Gastrocnemius medialis (tissue), 4 donors: Measurements from ENCODE around the gene MINDY1. TPM values are rescaled to one million over a fixed set of nuclear protein-coding genes. Genes with fewer than 3 reads are reported as not detected.

Experiments used
- ATAC-seq, 2 donors: fragments of 150-250 bp; one replicate each; pipeline ENCODE4 v1.9.1; 2016
- DNase-seq, 2 donors: peaks; one replicate each; pipeline ENCODE4 v3.0.0-alpha.2; 2019
- H3K27ac ChIP-seq, 4 donors: fragments of 200-600 bp; sonication (generic); 1 replicate in 1 of 4; 2 replicates in 3 of 4; pipeline ENCODE4 v1.5.1; 2016 to 2018; ENCODE audit warnings: mild to moderate bottlenecking in 2 of 4, moderate library complexity in 1 of 4
- H3K27me3 ChIP-seq, 3 donors: fragments of 200-600 bp; sonication (generic) in 2 of 3; 1 replicate in 1 of 3; 2 replicates in 2 of 3; pipeline versions ENCODE4 v1.5.1 to v1.6.0; 2016 to 2019; ENCODE audit warnings: mild to moderate bottlenecking in 1 of 3, moderate library complexity in 1 of 3
- H3K36me3 ChIP-seq, 2 donors: fragments of 200-600 bp; sonication (generic) in 1 of 2; one replicate each; pipeline ENCODE4 v1.5.1; 2017 to 2018
- H3K4me1 ChIP-seq, 2 donors: fragments of 200-600 bp; sonication (generic) in 1 of 2; one replicate each; pipeline ENCODE4 v1.5.1; 2016 to 2017; ENCODE audit warnings: mild to moderate bottlenecking in 2 of 2
- H3K4me3 ChIP-seq, 4 donors: fragments of 200-600 bp; sonication (generic) in 3 of 4; 1 replicate in 1 of 4; 2 replicates in 3 of 4; pipeline ENCODE4 v1.5.1; 2016 to 2019; ENCODE audit warnings: mild to moderate bottlenecking in 2 of 4
- H3K9me3 ChIP-seq, 3 donors: fragments of 200-600 bp; sonication (generic) in 2 of 3; 1 replicate in 1 of 3; 2 replicates in 2 of 3; pipeline ENCODE4 v1.5.1; 2016 to 2019
- POLR2A ChIP-seq, 2 donors: fragments of 450-650 bp; IDR thresholded peaks; one replicate each; pipeline ENCODE4 v1.6.1; 2017; ENCODE audit warnings: antibody characterized with exemption in 2 of 2, mild to moderate bottlenecking in 2 of 2, moderate library complexity in 2 of 2
- in situ Hi-C, 4 donors: fragments of 200-750 bp; cut with MboI; loops; one replicate each; pipeline versions ENCODE4 v1.15.0 to v1.8.0; 2017; ENCODE audit warnings: low sequenced_read_pairs in 4 of 4
- intact Hi-C: fragments of 100-400 bp; cut with DNase I; formaldehyde crosslinking; loops from one replicate; pipeline ENCODE4 v1.15.1; 2023; ENCODE audit warnings: low total_unique reads
- total RNA-seq, 4 donors: library from RNA; depleted of rRNA; stranded (reverse); fragments of >200 nt; gene quantifications; one replicate each; pipeline versions ENCODE4 v1.1.0 to v1.2.3, GENCODE V29; 2016
- TF ChIP-seq, protein P1 (sequence below), 5 experiments: fragments of 450-650 bp in 3 of 5; fragments of 200-600 bp in 2 of 5; sonication (generic) in 2 of 5; IDR thresholded peaks in 4 of 5; conservative IDR thresholded peaks in 1 of 5; 1 replicate in 4 of 5; 2 replicates in 1 of 5; pipeline ENCODE4 v1.5.1; 2016 to 2019; ENCODE audit warnings: antibody characterized with exemption in 5 of 5, mild to moderate bottlenecking in 3 of 5, moderate library complexity in 3 of 5

The MINDY1 gene
- total RNA-seq, 4 donors from 2014 or later: 13.4 to 22.8 (median 19.7) TPM

DNA sequence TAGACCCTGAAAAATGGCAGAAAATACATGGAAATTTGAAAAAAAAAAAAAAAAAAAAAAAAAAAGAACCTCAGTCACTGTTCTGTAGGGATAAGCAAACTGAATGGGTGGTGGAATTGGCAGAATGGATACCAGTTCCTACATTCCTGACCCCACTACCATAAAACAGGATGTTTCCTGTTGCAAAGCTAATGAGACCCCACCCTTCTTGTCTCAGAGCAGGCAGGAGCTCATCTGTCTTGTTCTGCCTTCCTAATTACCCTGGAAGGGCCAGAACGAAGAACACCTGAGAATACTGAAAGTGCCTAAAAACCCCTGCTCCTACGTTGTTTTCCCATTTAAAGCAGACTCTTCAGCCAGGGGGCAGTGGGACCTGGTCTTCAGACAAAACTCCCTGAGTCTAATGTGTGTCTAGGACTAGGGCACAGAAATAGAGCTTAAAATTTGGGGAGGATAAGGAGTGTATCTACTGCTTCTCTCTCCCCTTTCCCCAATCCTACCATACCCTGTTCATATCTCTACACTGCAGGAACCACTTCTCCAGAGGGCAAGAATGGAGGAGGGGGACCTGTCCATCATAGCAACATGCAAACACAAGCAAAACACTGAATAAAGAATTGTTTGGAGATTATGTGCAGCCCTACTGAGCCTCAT is 44.8 kb upstream of the MINDY1 start:
- in situ Hi-C loops (no loop called here), intact Hi-C loops (no loop called here)
- TF ChIP-seq, protein P1, sequence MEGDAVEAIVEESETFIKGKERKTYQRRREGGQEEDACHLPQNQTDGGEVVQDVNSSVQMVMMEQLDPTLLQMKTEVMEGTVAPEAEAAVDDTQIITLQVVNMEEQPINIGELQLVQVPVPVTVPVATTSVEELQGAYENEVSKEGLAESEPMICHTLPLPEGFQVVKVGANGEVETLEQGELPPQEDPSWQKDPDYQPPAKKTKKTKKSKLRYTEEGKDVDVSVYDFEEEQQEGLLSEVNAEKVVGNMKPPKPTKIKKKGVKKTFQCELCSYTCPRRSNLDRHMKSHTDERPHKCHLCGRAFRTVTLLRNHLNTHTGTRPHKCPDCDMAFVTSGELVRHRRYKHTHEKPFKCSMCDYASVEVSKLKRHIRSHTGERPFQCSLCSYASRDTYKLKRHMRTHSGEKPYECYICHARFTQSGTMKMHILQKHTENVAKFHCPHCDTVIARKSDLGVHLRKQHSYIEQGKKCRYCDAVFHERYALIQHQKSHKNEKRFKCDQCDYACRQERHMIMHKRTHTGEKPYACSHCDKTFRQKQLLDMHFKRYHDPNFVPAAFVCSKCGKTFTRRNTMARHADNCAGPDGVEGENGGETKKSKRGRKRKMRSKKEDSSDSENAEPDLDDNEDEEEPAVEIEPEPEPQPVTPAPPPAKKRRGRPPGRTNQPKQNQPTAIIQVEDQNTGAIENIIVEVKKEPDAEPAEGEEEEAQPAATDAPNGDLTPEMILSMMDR (IDR thresholded peaks at IDR 0.05 in 4 of 5, conservative IDR thresholded peaks at IDR 0.05 in 1 of 5): no peak
- TF ChIP-seq POLR2A (IDR thresholded peaks at IDR 0.05): no peak
- Histone ChIP-seq H3K27me3 (no peaks in the 10 kb centered on the region), H3K9me3 (no peaks in the 10 kb centered on the region), H3K36me3 (peaks cover 6 to 49% of the 10 kb centered on the region in 2 donors), H3K4me1 (peaks cover 13 to 24% of the 10 kb centered on the region in 2 donors), H3K4me3 (no peak overlapping the region), H3K27ac (no peak overlapping the region)
- ATAC-seq: no peak
- DNase-seq: no peak

DNA sequence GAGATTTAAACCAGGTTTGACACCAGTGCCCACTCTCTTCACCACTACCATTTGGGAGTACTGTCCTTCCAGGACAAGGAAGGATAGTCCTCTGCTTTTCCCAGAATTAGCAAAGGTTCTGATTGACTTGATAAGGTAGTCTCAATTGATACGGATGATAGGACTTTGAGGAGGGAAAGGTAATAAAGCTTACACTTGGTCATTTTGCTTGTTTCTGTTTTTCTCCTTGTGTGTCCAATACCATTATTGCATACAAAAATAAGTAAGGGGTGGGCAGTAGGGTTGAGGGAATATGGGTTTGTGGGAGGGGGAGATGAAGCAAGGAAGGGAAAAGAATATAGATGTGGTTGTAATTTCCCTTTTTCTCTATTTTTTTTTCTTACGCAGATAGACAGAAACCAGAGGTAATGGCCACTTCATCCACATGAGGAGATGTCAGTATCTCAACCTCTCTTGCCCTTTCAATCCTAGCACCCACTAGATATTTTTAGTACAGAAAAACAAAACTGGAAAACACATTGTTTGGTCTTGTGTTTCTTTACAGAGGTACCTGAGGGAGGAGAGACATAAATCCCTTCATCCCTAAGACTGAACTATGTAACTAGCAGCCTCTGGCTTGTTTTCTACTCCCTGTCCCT is 43.5 kb upstream of the MINDY1 start:
- Histone ChIP-seq H3K4me1 (peaks cover 6 to 17% of the 10 kb centered on the region in 2 donors), H3K9me3 (no peaks in the 10 kb centered on the region), H3K27me3 (no peaks in the 10 kb centered on the region), H3K27ac (peak overlapping the region in 2 of 4 donors; percentile 10 to 29), H3K4me3 (no peak overlapping the region), H3K36me3 (peaks cover 4 to 38% of the 10 kb centered on the region in 2 donors)
- DNase-seq (no peak), ATAC-seq (no peak)
- intact Hi-C loops (no loop called here), in situ Hi-C loops (no loop called here)
- TF ChIP-seq POLR2A (IDR thresholded peaks at IDR 0.05): no peak
- TF ChIP-seq, protein P1 (IDR thresholded peaks at IDR 0.05 in 4 of 5, conservative IDR thresholded peaks at IDR 0.05 in 1 of 5): no peak

DNA sequence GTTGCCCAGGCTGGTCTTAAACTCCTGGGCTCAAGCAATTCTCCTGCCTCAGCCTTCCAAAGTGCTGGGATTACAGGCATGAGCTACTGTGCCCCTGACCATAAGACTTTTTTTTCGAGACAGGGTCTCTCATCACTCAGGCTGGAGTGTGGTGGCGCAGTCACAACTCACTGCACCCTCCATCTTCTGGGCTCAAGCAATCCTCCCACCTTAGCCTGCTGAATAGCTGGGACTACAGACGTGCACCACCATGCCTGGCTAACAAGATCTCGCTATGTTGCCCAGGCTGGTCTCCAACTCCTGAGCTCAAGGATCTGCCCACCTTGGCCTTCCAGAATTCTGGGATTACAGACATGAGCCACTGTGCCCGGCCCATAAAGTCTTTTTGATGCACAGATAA is 42.8 kb upstream of the MINDY1 start:
- H3K9me3 ChIP-seq: no peaks in the 10 kb centered on the region
- no peaks in the 10 kb centered on the region for H3K27me3 ChIP-seq
- ATAC-seq (no peak), DNase-seq (no peak)
- peaks cover 6 to 17% of the 10 kb centered on the region in 2 donors for H3K4me1 ChIP-seq
- in situ Hi-C loops (no loop called here), intact Hi-C loops (no loop called here)
- peak overlapping the region in 3 of 4 donors; percentile 10 to 94 (median 91) for H3K27ac ChIP-seq
- peaks cover 0 to 31% of the 10 kb centered on the region in 2 donors for H3K36me3 ChIP-seq
- TF ChIP-seq POLR2A (IDR thresholded peaks at IDR 0.05): no peak
- TF ChIP-seq, protein P1 (IDR thresholded peaks at IDR 0.05 in 4 of 5, conservative IDR thresholded peaks at IDR 0.05 in 1 of 5): no peak
- H3K4me3 ChIP-seq: no peak overlapping the region

DNA sequence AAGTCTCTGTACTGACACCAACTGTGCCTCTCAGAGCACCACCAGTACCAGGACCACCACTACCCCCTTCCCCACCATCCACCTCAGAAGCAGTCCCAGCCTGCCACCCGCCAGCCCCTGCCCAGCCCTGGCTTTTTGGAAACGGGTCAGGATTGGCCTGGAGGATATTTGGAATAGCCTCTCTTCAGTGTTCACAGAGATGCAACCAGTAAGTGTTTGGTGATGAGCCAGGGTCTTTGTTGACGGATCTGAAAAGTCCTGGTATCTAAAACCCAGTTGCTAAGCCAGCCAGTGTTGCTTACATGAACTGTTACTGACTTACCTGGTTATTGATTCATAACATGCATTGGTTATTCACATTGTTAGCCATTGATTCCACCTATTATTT is 41.9 kb upstream of the MINDY1 start:
- Histone ChIP-seq H3K27me3 (no peaks in the 10 kb centered on the region), H3K36me3 (peaks cover 0 to 22% of the 10 kb centered on the region in 2 donors), H3K27ac (peak overlapping the region; percentile 85 to 95 (median 92)), H3K4me1 (peaks cover 6 to 17% of the 10 kb centered on the region in 2 donors), H3K4me3 (peak overlapping the region; percentile 68 to 92 (median 78)), H3K9me3 (no peaks in the 10 kb centered on the region)
- intact Hi-C loops: loop anchor here (1.0 kb wide), 1 partner anchor 24 kb away; no protein-coding TSS in a partner anchor
- DNase-seq: no peak
- TF ChIP-seq POLR2A (IDR thresholded peaks at IDR 0.05): no peak
- TF ChIP-seq, protein P1 (IDR thresholded peaks at IDR 0.05 in 4 of 5, conservative IDR thresholded peaks at IDR 0.05 in 1 of 5): peak in 2 of 5 experiments; percentile 52 to 59
- ATAC-seq: peak in 1 of 2 donors; percentile 2
- in situ Hi-C loops: no loop called here
